HG02759 (cell line): Measurements from ENCODE around the gene MED9.

Experiments
- ATAC-seq: cut with Tn5 transposase; IDR thresholded peaks from one replicate; pipeline ENCODE4 v1.9.1; 2021; ENCODE audit warnings: mild to moderate bottlenecking, moderate library complexity; ENCODE audit not compliant: unreplicated experiment

MED9 gene

DNA sequence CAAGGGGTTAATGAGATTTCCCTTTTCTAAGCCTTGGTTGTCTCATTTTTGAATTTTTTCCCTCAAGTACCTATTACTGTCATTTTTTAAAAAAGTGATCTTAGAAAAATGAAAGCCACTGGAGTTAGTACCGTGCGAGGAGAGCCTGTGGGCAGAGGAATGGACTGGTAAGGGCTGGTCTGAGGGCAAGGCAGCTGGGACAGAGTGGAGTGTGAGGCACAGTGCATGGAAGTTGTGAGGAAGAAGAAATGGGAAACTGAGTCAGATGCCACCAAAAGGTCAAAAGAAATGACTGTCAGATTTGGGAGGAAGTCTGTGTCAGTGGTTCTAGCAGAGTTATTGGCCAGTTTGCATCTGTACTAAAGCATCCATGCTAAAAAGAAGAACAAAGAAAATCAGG is 11.2 kb downstream of the MED9 start:
- no peak for ATAC-seq

GRCh38 chr17:17491031-17491471 is 14.3 kb downstream of the MED9 start:
- no peak for ATAC-seq

DNA sequence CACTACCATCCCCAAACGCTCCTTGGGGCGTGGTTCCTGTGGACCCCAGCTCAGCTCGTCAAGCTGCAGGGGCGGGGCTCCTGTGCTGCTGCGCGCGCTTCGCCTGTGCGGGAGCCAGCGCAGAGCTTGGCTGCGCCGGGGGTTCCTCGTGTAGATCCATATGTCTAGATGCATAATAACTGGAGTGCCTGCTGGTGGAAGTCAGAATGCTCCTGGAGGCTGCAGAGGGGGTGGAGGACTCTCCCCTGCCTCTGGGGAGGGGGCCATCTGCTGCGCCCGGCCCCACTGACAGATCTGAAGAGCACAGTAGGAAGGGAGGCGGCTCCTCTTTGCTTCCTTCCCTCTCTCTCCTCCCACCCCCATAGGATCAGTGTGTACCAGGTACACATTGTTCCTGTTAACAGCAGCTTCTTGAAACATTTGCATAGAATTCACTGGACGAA is 14.8 kb downstream of the MED9 start:
- ATAC-seq, result no peak

- no peak for ATAC-seq
These were observed 15.3 kb downstream of the MED9 start for GRCh38 chr17:17492085-17492484.

GRCh38 chr17:17492571-17492970 is 15.8 kb downstream of the MED9 start:
- no peak for ATAC-seq

DNA sequence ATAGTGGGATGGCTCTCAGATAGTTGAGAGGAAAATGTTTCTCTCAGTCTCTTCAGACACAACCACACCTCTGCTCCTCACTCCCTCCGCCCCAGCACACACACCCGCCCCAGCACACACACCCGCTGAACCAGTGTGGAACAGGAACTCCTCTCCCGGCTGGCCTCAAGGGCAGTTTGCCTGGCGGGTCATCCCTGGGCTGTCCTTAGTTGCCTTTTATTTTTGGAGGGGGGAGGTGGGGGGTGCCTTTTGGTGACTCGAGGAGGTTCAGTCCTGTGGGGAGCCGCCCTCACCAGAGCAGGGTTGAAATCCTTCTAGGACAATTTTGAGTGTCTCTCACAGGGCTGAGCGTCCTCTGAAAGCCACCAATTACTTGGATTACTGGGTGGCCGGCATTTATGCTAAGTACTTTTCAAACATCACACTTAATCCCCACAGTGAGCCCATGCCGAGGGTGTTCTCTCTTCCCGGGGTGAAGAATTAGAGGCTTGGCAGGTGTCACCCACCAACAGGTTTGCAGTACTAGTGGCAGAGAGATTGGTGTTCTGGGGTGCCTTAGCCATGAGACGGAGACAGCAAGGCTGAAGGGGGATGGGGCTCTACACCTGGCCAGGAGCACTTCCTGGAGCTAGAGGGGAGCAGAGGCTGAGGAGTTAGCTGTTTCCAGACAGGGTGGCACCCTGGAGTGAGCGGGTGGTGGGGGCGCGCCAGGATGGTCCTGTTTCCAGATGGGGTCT is 16.6 kb downstream of the MED9 start:
- no peak for ATAC-seq

DNA sequence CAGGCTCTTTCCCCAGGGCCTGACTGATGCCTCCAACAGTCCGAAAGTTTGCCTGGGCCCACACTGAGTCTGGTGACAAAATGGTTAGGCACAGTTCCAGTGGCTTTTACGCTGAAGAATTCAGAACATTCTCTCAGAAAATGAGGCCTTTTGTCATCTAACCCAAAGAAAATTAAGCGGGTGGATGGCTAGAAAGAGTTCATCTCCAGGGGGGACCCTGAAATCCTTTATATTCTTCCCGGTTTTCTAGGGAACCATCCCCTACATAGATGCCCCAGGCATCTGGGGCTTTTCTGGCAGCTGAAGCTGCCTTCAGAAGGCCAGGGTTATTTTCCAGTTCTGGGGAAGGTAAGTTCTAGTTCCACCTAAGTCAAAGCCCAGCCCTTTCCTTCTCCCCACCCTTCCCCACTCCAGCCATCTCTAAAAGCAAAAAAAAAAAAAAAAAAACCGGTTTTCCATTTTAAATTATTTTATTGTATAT is 17.2 kb downstream of the MED9 start:
- ATAC-seq, result no peak

DNA sequence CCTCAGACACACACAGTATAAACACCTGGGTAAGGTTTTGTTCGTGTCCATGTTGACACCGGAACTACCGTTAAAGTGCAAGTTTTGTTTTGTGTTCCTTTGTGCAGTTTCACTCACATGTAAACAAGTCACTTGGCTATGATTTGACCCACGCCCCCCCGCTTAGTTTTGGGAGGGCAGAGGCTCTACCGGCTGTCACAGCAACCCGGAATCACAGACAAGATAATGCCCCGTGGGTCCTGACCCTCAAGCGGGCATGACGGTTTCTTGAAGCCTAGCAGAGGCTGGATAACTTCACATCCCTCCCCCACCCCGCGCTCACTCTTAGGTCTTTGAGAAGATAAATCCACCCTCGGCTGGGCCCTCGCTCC is 17.7 kb downstream of the MED9 start:
- ATAC-seq, result no peak

GRCh38 chr17:17494870-17495535 is 18.2 kb downstream of the MED9 start:
- ATAC-seq, result no peak

GRCh38 chr17:17495536-17496188 is 18.9 kb downstream of the MED9 start:
- no peak for ATAC-seq

DNA sequence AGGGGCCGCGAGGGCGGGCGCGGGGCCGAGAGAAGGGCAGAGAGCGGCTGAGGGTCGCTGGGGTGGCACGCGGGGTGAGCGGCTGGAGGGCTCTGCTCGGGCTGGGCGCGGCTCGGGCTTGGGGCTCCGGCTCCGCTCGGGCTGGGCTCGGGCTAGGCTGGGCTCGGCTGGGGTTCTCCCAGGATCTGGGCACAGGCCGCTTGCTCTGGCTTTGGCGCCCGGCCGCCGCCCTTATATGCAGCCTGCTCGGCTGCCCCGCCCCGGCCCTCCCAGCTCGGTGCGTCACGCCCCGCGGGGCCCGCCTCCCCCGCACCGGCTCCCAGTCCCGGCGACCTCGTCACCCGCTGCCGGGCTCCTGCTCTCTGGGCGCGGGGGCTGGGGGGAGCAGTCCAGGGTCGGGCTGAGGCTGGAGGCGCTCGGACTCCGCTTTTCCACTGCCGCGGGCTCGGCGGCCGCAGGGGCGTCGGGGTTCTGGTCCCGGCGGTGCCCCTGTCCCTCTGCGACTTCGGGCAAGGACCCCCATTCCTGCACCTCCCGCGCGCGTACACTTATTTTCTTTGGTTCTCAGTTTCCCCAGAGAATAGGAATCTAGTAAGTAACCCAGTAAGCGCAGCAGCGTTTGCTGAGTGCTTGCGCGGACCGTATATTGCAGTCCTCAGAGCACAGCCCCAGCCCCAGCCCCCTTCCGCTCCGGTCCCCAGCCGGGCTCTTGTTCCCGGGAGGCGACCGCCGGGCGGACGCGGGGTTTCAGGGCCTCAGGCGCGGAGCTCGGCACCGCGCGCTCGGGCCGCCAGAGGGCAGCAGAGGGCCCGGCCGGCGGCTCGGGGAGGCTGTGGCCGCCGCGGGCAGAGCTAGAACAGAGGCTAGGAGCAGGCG is 19.6 kb downstream of the MED9 start, which contains the start of gene RASD1:
TSS of gene RASD1 (minus strand) at position 207 of the 876 bp plus-strand sequence. CDS start 214 bp downstream, outside the sequence.
- peak; percentile 82 for ATAC-seq

- ATAC-seq, result no peak
These were observed 20.5 kb downstream of the MED9 start for GRCh38 chr17:17497065-17497844.

DNA sequence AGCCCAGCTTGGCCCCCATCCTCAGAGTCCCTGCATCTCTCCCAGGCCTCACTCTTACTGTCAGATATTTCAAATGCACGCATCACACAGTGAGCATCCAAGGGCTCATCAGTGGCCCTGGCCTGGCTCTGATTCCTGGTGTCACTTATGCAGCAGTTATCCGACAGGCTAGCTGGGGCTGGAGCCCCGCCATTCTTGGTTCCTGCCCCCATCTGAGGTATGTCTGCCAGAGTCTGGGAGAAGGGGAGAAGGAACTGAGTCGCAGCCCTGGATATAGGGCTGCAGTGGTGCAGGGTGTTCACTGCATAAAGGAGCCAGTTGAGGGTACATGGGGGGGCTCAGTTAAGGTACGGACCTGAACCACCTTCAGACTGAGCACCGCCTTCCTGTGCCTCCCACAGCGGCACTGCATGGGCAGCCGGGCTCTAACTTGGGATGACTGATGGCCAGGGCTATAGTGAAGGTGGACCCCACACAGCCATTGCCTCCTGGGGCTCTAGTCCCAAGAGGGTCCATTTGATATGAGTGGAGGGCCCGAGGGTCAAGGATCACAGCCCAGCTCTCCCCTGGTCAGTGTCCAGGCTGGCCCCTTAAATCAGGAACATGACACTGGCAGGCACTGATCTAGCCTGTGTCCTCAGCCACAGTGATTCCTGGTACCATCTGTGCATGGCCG is 21.2 kb downstream of the MED9 start:
- no peak for ATAC-seq

DNA sequence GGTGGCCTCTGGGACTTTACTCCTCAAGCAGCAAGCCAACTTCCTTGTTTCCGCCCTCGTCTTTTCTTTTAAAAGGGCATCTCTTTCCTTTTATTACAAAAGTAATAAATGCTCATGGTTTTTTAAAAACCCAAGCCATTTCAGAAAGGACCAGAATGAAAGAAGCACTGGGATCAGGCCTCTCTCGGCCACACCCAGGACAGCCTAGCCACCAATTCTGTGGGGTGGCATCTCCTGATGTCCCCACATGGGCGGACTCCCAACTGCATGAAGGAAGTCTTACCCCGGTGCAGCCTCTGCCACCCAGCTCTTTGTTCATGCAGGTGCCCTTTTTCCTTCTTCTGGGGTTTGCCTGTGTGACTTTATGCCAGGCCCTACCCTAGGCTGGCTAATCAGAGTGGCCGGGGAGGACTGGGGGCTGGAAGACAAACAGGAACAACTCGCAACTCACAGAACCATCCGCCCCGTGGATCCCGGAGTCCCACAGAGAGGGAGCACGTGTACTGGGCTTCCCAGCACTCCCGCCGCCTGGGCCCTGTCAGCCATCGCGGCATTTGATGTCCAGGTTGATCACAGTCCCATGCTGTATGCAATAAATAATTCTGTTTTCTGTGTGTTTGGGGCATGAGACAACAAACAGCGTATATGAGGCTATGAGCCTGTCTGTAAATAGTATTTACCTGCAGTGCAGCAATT is 22.0 kb downstream of the MED9 start:
- ATAC-seq, result no peak

DNA sequence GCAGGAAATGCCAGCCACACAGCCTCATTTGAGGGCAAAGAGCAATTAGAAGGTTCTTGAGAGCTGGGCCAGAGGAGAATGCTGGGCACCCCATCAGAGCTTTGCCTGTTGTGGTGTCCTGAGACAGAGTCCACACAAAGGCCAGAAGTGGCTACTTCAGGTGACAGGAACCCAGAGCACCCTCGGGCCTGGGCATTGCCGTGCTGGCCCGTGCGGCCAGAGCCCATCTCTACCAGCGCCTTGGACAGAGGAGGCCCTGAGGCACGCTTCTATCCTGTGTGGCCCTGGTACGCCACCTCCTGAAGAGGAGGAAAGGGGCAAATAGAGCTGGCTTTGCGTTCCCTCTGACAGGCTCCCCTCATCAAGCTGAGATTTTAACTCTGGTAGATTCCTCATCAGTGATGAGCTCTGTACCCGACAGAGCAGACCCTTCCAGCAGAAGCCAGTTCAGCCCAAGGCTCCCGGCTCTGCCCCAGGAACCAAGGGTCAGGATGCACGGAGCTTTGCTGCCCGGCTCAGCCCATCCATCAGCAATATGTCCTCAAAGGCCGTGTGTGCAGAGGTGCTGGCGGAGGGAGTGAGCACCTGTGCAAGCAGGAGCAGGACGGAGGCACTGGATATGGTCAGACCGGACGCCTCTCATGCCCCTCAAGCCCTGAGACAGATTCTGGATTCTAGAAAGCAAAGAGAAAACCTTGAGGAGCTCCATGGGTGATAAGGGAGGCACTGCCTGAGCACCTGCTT is 22.8 kb downstream of the MED9 start:
- no peak for ATAC-seq

- ATAC-seq, result no peak
These were observed 24.3 kb downstream of the MED9 start for GRCh38 chr17:17500999-17501605.

DNA sequence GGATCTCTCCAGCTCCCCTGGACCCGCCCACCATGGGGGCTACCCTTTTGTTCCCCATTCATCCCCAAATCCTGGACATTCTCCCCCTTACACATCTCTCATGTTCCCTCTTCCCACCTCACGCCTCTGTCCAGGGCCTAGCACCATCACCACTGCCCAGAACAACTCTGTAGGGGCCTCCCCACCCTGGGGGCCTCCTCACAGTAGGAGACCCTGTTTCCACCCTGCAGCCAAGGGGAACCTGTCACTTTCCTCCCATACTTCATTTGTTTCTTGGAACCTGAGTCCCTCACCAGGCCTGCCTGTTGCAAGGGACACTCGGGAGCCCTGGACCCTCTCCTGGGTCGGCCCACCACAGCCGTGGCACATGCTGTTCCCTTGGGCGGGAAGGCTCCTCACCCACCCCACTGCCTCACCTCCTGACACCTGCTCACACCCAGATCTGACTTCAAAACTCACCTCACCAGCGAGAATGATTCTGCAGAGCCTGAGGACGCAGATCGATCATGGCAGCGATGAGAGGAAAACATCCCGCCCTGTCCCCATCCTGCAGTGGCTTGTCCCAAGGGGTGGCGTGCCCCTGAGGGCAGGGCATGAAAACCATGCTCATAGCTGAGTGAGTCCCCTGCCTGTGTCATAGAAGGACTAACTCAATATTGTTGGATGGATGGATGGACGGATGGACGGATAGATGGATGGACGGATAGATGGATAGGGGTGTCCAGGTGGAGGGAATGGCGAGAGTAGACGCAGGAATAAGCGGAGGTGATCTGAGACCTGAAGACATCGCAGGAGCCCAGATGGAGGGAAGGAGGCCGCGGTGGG is 26.2 kb downstream of the MED9 start:
- ATAC-seq, result no peak
